Peyer's patch (tissue), 4 donors: ENCODE results near the gene B4GALNT4. TPM values are rescaled to one million over a fixed set of nuclear protein-coding genes. Genes with fewer than 3 reads are reported as not detected.
"Not testable (repeated sequence)": the region's sequence is repeated elsewhere in the genome, so short reads cannot be mapped to it uniquely, and the experiment has no call there.

Experiments
- DNase-seq, 3 donors: peaks; one replicate each; pipeline ENCODE4 v3.0.0-alpha.2; 2017 to 2019
- H3K27ac ChIP-seq, 4 donors: fragments of 200-600 bp; sonication (generic); one replicate each; pipeline ENCODE4 v1.5.1; 2016 to 2019
- H3K27me3 ChIP-seq, 2 donors: fragments of 200-600 bp; sonication (generic); one replicate each; pipeline ENCODE4 v1.5.1; 2019
- H3K36me3 ChIP-seq, 3 donors: fragments of 200-600 bp; sonication (generic); one replicate each; pipeline ENCODE4 v1.5.1; 2016 to 2019
- H3K4me1 ChIP-seq, 4 donors: fragments of 200-600 bp; sonication (generic); one replicate each; pipeline ENCODE4 v1.5.1; 2016 to 2019
- H3K4me3 ChIP-seq, 4 donors: fragments of 200-600 bp; sonication (generic); 1 replicate in 3 of 4; 2 replicates in 1 of 4; pipeline ENCODE4 v1.5.1; 2016 to 2019; ENCODE audit warnings: mild to moderate bottlenecking in 1 of 4
- H3K9me3 ChIP-seq, 4 donors: fragments of 200-600 bp; sonication (generic); one replicate each; pipeline ENCODE4 v1.5.1; 2016 to 2019; ENCODE audit warnings: mild to moderate bottlenecking in 1 of 4
- POLR2A ChIP-seq, 2 donors: fragments of 450-650 bp; IDR thresholded peaks; one replicate each; pipeline ENCODE4 v1.5.1; 2017; ENCODE audit warnings: antibody characterized with exemption in 2 of 2, mild to moderate bottlenecking in 2 of 2, moderate library complexity in 2 of 2
- total RNA-seq, 4 donors: library from RNA; depleted of rRNA; stranded (reverse); fragments of >200 nt; gene quantifications; one replicate each; pipeline ENCODE4 v1.1.0, GENCODE V29; 2016
- TF ChIP-seq, protein P1 (sequence below), 6 experiments: fragments of 450-650 bp in 4 of 6; fragments of 200-600 bp in 2 of 6; sonication (generic) in 1 of 6; IDR thresholded peaks; one replicate each; pipeline ENCODE4 v1.5.1; 2017 to 2019; ENCODE audit warnings: antibody characterized with exemption in 6 of 6, mild to moderate bottlenecking in 3 of 6, moderate library complexity in 1 of 6

The B4GALNT4 gene, protein sequence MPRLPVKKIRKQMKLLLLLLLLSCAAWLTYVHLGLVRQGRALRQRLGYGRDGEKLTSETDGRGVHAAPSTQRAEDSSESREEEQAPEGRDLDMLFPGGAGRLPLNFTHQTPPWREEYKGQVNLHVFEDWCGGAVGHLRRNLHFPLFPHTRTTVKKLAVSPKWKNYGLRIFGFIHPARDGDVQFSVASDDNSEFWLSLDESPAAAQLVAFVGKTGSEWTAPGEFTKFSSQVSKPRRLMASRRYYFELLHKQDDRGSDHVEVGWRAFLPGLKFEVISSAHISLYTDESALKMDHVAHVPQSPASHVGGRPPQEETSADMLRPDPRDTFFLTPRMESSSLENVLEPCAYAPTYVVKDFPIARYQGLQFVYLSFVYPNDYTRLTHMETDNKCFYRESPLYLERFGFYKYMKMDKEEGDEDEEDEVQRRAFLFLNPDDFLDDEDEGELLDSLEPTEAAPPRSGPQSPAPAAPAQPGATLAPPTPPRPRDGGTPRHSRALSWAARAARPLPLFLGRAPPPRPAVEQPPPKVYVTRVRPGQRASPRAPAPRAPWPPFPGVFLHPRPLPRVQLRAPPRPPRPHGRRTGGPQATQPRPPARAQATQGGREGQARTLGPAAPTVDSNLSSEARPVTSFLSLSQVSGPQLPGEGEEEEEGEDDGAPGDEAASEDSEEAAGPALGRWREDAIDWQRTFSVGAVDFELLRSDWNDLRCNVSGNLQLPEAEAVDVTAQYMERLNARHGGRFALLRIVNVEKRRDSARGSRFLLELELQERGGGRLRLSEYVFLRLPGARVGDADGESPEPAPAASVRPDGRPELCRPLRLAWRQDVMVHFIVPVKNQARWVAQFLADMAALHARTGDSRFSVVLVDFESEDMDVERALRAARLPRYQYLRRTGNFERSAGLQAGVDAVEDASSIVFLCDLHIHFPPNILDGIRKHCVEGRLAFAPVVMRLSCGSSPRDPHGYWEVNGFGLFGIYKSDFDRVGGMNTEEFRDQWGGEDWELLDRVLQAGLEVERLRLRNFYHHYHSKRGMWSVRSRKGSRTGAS
- 10 to 100 TPM in 2 of 4 donors, 1 to 10 TPM in 2; 2.5 to 36.3 (median 9.3) TPM for total RNA-seq

DNA sequence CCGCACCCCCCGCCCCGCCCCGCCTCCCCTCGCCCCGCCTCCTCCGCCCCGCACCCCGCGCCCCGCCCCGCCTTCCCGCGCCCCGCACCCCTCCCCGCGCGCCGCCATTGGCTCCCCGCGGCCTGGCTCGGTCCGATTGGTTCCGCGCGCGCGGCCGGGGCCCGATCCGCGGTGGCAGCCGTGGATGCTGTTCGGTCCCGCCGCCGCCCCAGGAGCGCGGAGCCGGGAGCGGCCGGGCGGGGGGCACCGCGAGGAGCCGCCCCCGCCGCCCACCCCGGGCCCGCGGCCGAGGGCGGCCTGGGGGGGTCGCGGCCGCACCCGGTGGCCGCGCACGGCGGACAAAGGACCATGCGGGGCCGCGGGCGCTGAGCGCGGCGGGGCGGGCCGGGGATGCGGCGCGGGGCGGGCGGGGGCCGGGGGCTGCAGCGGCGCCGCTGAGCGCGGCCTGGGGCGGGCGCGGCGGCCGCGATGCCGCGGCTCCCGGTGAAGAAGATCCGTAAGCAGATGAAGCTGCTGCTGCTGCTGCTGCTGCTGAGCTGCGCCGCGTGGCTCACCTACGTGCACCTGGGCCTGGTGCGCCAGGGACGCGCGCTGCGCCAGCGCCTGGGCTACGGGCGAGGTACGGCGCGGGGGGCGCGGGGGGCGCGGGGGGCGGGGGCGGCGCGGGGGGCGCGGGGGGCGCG, at the start of gene B4GALNT4:
TSS of gene B4GALNT4 (plus strand) at position 164 of the 683 bp plus-strand sequence. CDS start at position 469, 305 bp downstream.
- Histone ChIP-seq H3K27ac (no peak within 1 kb of the TSS), H3K4me1 (peaks cover 0 to 7% (median 3%) of the 10 kb centered on the region in 4 donors), H3K27me3 (peaks cover 0 to 9% of the 10 kb centered on the region in 2 donors), H3K36me3 (no peaks in the 10 kb centered on the region), H3K9me3 (no peaks in the 10 kb centered on the region), H3K4me3 (peak within 1 kb of the TSS in 2 of 4 donors; percentile 27 to 45)
- no peak for TF ChIP-seq POLR2A (IDR thresholded peaks at IDR 0.05)
- TF ChIP-seq, protein P1, sequence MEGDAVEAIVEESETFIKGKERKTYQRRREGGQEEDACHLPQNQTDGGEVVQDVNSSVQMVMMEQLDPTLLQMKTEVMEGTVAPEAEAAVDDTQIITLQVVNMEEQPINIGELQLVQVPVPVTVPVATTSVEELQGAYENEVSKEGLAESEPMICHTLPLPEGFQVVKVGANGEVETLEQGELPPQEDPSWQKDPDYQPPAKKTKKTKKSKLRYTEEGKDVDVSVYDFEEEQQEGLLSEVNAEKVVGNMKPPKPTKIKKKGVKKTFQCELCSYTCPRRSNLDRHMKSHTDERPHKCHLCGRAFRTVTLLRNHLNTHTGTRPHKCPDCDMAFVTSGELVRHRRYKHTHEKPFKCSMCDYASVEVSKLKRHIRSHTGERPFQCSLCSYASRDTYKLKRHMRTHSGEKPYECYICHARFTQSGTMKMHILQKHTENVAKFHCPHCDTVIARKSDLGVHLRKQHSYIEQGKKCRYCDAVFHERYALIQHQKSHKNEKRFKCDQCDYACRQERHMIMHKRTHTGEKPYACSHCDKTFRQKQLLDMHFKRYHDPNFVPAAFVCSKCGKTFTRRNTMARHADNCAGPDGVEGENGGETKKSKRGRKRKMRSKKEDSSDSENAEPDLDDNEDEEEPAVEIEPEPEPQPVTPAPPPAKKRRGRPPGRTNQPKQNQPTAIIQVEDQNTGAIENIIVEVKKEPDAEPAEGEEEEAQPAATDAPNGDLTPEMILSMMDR (IDR thresholded peaks at IDR 0.05) = no peak
- DNase-seq = no peak

DNA sequence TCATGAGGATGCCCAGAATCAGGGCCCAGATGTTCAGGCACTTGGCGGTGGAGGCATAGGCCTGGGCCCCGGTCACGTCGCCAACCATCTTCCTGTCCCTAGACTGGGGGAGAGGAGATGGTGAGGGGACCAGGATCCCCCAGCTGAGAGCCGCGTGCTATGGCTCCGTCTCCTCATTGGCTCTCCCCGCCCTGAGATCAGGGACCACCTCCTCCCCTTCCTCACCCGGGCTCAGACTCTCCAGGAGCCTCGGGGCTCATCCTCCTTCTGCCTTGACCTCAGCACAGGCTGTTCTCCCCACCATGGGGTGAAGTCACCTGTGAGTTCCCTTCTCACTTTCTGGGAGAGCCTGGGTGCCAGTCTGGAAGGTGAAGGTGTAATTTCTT, 49.4 kb upstream of the B4GALNT4 start:
- not testable (repeated sequence) for DNase-seq, H3K36me3 ChIP-seq, H3K27me3 ChIP-seq, H3K9me3 ChIP-seq
- Histone ChIP-seq H3K27ac (peak overlapping the region; percentile 79 to 96 (median 86)), H3K4me1 (peaks cover 0 to 32% (median 2%) of the 10 kb centered on the region in 4 donors), H3K4me3 (peak overlapping the region; percentile 48 to 79 (median 56))

DNA sequence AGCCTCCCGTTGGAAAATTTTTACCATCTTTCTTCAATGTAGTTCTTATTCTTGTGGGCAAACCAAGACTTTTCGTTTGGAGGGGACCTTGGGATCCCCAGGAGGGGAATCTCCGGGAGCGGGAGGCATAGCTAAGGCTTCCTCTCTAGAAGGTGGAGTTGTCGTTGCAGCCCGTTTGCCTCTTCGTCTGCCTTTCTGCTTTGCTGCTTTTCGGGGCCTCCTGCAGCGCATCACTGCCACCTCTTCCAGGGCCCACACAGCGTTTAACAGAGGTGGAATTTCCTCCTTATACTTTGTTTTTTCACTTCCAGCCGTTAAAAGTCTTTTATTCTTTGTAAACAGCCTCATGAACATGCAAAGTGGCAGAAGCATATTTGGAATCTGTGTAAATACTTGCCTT, 45.1 kb upstream of the B4GALNT4 start:
- Histone ChIP-seq H3K27ac (peak overlapping the region in 2 of 4 donors; percentile 52 to 87), H3K4me1 (peaks cover 0 to 29% (median 22%) of the 10 kb centered on the region in 4 donors), H3K9me3 (no peaks in the 10 kb centered on the region), H3K27me3 (no peaks in the 10 kb centered on the region), H3K4me3 (no peak overlapping the region), H3K36me3 (no peaks in the 10 kb centered on the region)
- TF ChIP-seq, protein P1 (IDR thresholded peaks at IDR 0.05) = no peak
- TF ChIP-seq POLR2A (IDR thresholded peaks at IDR 0.05) = no peak
- DNase-seq = no peak

DNA sequence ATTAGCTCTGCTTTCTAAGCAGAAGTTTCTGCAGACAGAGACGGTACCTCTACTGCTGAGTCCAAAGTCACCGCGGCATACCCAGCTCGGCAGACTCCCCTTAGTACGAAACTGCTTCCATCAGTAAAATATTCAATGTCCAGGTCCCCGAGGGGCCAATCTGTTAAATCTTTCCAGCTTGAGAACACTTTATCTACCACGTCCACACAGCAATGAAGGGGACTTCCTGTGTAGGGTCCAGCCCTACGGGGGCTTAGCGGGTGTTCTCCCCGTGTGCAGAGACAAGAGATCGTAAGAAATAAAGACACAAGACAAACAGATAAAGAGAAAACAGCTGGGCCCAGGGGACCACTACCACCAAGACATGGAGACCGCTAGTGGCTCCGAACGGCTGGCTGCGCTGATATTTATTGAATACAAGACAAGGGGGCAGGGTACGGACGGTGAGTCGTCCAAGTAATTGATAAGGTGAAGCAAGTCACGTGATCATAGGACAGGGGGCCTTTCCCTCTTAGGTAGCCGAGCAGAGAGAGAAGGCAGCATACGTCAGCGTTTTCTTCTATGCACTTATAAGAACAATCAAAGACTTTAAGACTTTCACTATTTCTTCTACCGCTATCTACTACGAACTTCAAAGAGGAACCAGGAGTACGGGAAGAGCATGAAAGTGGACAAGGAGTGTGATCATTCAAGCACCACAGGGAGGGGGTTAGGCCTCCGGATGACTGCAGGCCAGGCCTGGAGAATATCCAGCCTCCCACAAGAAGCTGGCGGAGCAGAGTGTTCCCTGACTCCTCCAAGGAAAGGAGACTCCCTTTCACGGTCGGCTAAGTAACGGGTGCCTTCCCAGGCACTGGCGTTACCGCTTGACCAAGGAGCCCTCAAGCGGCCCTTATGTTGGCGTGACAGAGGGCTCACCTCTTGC, 44.4 kb upstream of the B4GALNT4 start:
- H3K36me3 ChIP-seq, H3K4me3 ChIP-seq, DNase-seq, H3K27me3 ChIP-seq, H3K9me3 ChIP-seq: not testable (repeated sequence)
- Histone ChIP-seq H3K4me1 (peaks cover 0 to 29% (median 22%) of the 10 kb centered on the region in 4 donors), H3K27ac (peak overlapping the region; percentile 45 to 87 (median 69))

DNA sequence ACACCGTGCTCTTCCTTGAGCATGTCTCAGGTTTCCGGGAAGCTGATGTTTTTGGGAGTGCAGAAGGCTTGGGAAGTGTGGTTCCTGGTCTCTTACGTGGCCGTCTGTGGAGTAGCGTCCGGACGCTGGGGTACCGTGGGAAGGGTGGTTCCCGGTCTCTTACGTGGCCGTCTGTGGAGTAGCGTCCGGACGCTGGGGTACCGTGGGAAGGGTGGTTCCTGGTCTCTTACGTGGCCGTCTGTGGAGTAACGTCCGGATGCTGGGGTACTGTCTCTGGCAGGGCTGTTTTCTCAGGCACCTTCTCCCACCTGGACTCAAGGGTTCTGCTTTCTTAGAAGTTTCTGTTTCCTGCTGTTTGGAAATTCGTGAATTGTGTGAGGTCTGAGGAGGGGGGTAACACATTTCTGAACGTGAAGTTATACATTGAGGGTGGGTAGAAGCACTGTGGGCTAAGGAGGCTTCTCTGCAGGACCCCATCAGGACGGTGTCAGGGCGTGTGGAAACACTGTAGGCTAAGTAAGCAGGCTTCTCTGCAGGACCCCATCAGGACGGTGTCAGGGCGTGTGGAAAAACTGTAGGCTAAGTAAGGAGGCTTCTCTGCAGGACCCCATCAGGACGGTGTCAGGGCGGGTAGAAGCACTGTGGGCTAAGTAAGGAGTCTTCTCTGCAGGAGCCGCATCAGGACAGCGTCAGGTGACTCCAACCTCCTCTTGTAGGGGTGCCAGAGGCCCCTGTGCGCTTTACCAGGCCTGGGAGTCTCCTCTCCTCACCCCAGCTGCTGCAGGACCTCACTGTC, 43.3 kb upstream of the B4GALNT4 start:
- Histone ChIP-seq H3K4me3 (peak overlapping the region in 1 of 4 donors; percentile 6), H3K36me3 (no peaks in the 10 kb centered on the region), H3K4me1 (peaks cover 0 to 34% (median 23%) of the 10 kb centered on the region in 4 donors), H3K27me3 (no peaks in the 10 kb centered on the region), H3K9me3 (no peaks in the 10 kb centered on the region), H3K27ac (peak overlapping the region; percentile 79 to 89 (median 86))
- DNase-seq = peak in 1 of 3 donors; percentile 48
- TF ChIP-seq POLR2A (IDR thresholded peaks at IDR 0.05) = no peak
- TF ChIP-seq, protein P1 (IDR thresholded peaks at IDR 0.05) = no peak
